M059J (cell line): ENCODE data around the gene ABHD4. TPM values are rescaled to one million over a fixed set of nuclear protein-coding genes. Genes with fewer than 3 reads are reported as not detected.
"Not testable (repeated sequence)": the region's sequence is repeated elsewhere in the genome, so short reads cannot be mapped to it uniquely, and the experiment has no call there.

Experiments used
- DNase-seq: peaks from one replicate; pipeline ENCODE4 v3.0.0-alpha.2; 2012; ENCODE audit warnings: low read depth
- total RNA-seq: library from RNA; depleted of rRNA; stranded (reverse); fragments of >200 nt; shearing (Covaris generic); gene quantifications from 2 replicates; pipeline ENCODE4 v1.2.3, GENCODE V29; 2014

Gene ABHD4
- total RNA-seq, 1 experiment from 2014 or later: 30.5 TPM

GRCh38 chr14:22561661-22562579 lies 36.2 kb upstream of the ABHD4 start:
- DNase-seq: no peak

- no peak for DNase-seq
These were observed 34.1 kb upstream of the ABHD4 start for GRCh38 chr14:22563987-22564386.

DNA sequence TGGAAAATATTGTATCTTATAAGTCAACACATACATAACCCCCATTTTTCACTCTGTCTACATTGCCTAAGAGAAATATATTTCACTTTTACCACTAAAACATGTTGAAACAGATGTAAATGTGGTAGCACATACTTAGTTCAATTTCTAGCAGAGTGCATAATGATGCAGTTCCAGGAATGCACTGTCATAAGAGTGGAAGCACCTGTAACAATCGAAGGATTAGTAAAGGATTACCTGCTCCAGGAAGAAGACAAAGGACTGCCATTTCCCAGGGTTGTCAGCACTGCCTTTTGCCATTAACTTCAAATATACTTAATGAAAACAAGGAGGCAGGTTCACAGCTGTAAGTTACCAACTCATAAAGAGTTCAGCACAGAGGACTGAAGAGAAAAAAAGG lies 33.6 kb upstream of the ABHD4 start:
- no peak for DNase-seq

- no peak for DNase-seq
These were observed 32.6 kb upstream of the ABHD4 start for GRCh38 chr14:22565391-22565945.

GRCh38 chr14:22566266-22566665 lies 31.8 kb upstream of the ABHD4 start:
- not testable (repeated sequence) for DNase-seq

GRCh38 chr14:22566845-22567244 lies 31.3 kb upstream of the ABHD4 start:
- no peak for DNase-seq

GRCh38 chr14:22567437-22567836 lies 30.7 kb upstream of the ABHD4 start:
- DNase-seq: no peak

- no peak for DNase-seq
These were observed 28.9 kb upstream of the ABHD4 start for GRCh38 chr14:22569106-22569736.

DNA sequence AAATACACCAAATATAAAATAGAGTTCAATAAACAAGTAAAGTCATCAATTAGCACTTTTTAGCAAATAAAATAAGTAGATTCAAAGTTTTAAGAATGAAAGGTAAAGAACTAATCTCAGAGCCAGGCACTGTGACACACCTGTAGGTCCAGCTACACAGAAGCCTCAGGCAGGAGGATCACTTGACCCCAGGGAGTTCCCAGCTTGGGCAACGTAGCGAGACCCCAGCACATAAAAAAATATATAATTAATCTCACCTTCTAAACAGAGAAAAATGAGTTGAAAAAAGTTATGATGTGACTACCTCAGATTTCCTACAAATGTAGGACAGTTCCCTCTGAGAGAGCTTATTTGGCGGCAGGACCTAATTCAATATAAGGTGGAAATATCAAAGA lies 28.4 kb upstream of the ABHD4 start:
- no peak for DNase-seq

- DNase-seq: peak; percentile 81
These were observed 27.8 kb upstream of the ABHD4 start for GRCh38 chr14:22570132-22570949.

DNA sequence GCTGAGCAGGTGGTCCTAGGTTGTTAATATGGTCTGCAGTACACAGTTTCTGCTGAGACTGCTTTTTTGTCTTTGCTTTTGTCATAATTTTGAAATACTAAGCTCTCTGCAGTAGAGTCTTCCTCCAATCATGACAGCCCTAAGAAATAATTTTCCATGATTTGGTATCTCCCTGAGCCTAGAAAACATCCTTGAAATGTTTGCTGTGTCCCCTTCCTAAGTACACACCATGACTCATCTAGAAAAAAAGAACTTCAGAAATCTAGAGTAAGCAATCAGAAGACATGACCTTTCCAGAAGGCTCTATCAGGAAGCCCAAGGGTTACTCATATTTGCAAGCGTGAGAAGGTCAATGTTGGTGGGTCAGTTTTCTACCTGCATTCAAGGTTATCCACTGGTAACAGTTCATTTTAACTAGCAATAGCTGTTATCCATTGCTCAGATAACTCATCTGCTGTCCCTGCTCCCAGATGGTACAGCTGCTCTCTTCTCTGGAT lies 25.5 kb upstream of the ABHD4 start:
- DNase-seq: no peak

- no peak for DNase-seq
These were observed 24.3 kb upstream of the ABHD4 start for GRCh38 chr14:22573804-22574203.

DNA sequence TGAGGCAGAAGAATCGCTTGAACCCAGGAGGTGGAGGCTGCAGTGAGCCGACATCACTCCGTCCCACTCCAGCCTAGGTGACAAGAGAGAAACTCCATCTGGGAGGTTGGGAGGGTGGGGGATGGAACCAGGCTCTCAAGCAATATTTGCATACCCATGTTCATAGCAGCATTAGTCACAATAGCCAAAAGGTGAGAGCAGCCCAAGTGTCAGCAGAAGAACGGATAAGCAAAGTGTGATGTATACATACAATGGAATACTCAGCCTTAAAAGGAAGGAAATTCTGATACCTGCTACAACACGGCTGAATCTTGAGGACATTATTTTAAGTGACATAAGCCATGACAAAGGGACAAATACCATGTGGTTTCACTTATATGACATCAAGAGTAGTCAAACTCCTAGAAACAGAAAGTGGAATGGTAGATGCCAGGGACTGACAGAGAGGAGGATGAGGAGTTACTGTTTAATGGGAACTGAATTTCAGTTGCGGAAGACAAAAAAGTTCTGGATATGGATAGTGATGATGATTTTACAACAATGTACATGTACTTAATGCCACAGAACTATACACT lies 20.7 kb upstream of the ABHD4 start:
- no peak for DNase-seq

DNA sequence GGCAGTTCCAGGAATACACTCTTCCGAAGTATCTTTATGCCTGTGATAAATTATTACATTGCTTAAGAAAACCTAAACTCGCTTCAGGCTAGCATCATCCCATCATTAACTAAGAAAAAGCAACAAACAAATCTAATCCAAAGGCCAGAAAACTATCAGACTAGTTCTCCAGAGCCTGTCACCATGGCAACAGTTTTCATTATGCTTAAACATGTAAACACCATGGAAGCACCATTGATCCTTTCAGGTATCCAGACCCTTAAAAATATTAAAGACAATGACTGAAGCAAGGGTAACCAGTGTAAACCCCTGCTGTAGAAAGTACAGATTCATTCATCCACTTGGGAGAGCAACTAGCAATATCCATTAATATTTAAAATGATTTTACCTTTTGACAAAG lies 18.9 kb upstream of the ABHD4 start:
- DNase-seq: peak; percentile 46

DNA sequence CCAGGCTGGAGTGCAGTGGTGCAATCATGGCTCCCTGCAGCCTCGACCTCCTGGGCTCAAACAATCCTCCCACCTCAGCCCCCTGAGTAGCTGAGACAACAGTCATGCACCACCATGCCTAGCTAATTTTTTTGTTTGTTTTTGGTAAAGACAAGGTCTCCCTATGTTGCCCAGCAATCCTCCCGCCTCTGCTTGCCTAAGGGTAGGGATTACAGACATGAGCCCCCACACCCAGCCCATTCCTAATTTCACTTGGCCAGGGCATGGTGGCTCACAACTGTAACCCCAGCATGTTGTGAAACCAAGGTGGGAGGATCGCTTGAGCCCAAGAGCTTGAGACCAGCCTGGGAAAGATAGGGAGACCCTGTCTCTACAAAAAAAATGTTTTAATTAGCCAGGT lies 18.2 kb upstream of the ABHD4 start:
- no peak for DNase-seq

DNA sequence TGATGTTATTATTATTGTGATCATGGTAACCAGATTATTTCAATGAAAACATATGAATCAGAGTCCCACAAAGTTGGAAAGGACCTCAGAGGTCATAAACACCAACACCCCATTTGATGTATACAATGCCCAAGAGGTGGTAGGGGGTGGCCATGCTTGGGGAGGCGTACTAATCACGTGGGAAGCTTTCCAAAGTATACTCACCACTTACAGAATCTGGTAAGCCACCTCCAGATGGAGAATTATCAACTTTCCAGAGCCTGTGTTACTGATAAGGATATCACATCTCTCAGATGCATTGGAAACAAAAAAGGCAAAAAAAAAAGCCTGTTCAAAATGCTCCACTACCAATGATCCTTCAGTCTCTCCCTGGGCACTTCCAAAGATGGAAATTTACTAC lies 17.5 kb upstream of the ABHD4 start:
- no peak for DNase-seq

GRCh38 chr14:22583994-22584393 lies 14.1 kb upstream of the ABHD4 start:
- DNase-seq: no peak

- no peak for DNase-seq
These were observed 10.9 kb upstream of the ABHD4 start for GRCh38 chr14:22587247-22587646.

DNA sequence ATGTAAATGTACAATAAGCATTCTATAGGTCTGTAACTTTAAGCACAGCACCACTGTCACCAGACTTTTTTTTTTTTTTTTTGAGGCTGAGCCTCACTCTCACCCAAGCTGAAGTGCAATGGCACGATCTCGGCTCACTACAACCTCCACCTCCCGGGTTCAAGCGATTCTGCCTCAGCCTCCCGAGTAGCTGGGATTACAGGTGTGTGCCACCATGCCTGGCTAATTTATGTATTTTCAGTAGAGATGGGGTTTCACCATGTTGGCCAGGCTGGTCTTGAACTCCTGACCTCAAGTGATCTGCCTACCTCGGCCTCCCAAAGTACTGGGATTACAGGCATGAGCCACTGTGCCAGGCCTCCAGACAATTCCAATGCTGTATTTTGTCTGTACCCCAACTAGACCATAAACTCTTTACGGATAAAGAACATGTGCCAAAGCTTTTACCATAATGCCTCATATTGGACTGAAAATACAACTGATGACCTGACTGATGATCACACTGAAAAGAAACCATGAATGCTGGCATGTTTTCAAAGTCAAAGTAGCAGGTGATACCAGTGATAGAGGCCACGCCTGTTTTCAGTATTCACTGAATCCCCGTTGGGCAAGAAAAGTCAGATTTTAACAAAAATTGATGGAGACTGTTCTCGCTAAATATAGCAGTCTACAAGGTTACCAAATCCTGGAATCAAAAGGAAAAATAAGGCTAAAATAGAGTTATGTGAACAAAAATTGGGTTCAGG lies 10.2 kb upstream of the ABHD4 start:
- DNase-seq: peak; percentile 20

DNA sequence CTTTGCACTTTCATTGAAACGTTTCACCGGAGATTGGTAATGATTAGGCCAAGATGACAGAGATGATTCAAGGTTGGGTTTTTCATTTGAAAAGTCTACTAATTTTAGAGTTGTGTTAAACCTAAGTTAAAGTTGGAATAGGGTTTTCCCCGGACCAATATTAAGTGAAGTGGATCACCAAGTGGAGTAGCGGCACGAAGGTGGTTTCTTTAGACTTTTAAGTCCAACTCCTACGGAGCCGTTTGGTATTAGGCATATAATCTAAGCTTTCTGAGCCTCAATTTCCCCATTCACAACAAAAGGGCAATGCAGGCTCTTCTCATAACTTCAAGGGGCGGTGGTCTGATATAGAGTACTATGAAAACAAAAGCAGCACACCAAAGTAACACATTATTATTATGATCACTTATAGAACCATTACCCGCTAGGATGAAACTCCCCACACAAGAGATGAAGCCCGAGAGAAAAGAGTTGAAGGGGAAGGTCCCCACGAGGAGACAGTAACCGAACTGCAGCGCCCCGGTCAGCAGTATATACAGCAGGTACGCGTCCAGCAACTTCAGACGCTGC lies 9.5 kb upstream of the ABHD4 start:
- peak; percentile 12 for DNase-seq
